Hepatocyte (in vitro differentiated cells): ENCODE data around the gene AGT. TPM values are rescaled to one million over a fixed set of nuclear protein-coding genes. Genes with fewer than 3 reads are reported as not detected.
A peak's percentile ranks its signal among the peaks of the same experiment; 100 is the strongest.

Experiments used
- DNase-seq: peaks from one replicate; pipeline ENCODE4 v3.0.0-alpha.2; 2016; ENCODE audit warnings: low spot score
- H2AFZ ChIP-seq: fragments of 200-600 bp; sonication (generic); 2 replicates; pipeline ENCODE4 v1.6.0; 2016; ENCODE audit warnings: antibody characterized with exemption, mild to moderate bottlenecking
- H3K27ac ChIP-seq: fragments of 200-600 bp; sonication (generic); 2 replicates; pipeline ENCODE4 v1.5.1; 2016; ENCODE audit warnings: mild to moderate bottlenecking
- H3K27me3 ChIP-seq: fragments of 200-600 bp; sonication (generic); 2 replicates; pipeline ENCODE4 v1.6.1; 2016
- H3K36me3 ChIP-seq: fragments of 200-600 bp; sonication (generic); replicated peaks from 2 replicates; pipeline ENCODE4 v1.5.1; 2016; ENCODE audit warnings: low read depth; ENCODE audit not compliant: insufficient read depth
- H3K4me1 ChIP-seq: fragments of 200-600 bp; sonication (generic); 2 replicates; pipeline ENCODE4 v1.5.1; 2016; ENCODE audit warnings: mild to moderate bottlenecking, moderate library complexity; ENCODE audit not compliant: insufficient read depth
- H3K4me2 ChIP-seq: fragments of 200-600 bp; sonication (generic); 2 replicates; pipeline ENCODE4 v1.6.0; 2016
- H3K4me3 ChIP-seq: fragments of 200-600 bp; sonication (generic); 2 replicates; pipeline ENCODE4 v1.5.1; 2016; ENCODE audit warnings: mild to moderate bottlenecking
- H3K79me2 ChIP-seq: fragments of 200-600 bp; sonication (generic); 2 replicates; pipeline ENCODE4 v1.6.0; 2017; ENCODE audit warnings: mild to moderate bottlenecking
- H3K9me2 ChIP-seq: fragments of 200-600 bp; sonication (generic); replicated peaks from 2 replicates; pipeline ENCODE4 v1.6.0; 2017; ENCODE audit warnings: mild to moderate bottlenecking; ENCODE audit not compliant: insufficient read depth
- H3K9me3 ChIP-seq: fragments of 200-600 bp; sonication (generic); 2 replicates; pipeline ENCODE4 v1.5.1; 2016; ENCODE audit warnings: low read depth, mild to moderate bottlenecking
- H4K20me1 ChIP-seq: fragments of 200-600 bp; sonication (generic); 2 replicates; pipeline ENCODE4 v1.6.0; 2016; ENCODE audit warnings: mild to moderate bottlenecking; ENCODE audit not compliant: insufficient read depth, poor library complexity, severe bottlenecking
- CTCF ChIP-seq: fragments of 200-600 bp; sonication (generic); IDR thresholded peaks from 2 replicates; pipeline ENCODE4 v1.5.1; 2016; ENCODE audit warnings: antibody characterized with exemption, mild to moderate bottlenecking; ENCODE audit not compliant: poor library complexity
- EZH2 ChIP-seq: fragments of 200-600 bp; sonication (generic); IDR thresholded peaks from 2 replicates; pipeline ENCODE4 v1.6.1; 2016; ENCODE audit warnings: antibody characterized with exemption, mild to moderate bottlenecking, borderline replicate concordance
- EZH2phosphoT487 ChIP-seq: fragments of 200-600 bp; sonication (generic); IDR thresholded peaks from one replicate; pipeline ENCODE4 v1.6.1; 2018; ENCODE audit warnings: antibody characterized with exemption, mild to moderate bottlenecking, low read depth, moderate library complexity; ENCODE audit not compliant: unreplicated experiment, severe bottlenecking
- WGBS: methylation state at CpG from one replicate; pipeline ENCODE4 v1.1.6; 2016; ENCODE audit warnings: low lambda C conversion rate; ENCODE audit errors: missing lambda C conversion rate; 5-methylcytosine and 5-hydroxymethylcytosine counted together
- polyA plus RNA-seq: library from polyadenylated mRNA; unstranded; fragments of >200 nt; fragmentation: Nextera tagmentation; extraction: Ambion mirVana; gene quantifications from 2 replicates; pipeline ENCODE4 v1.2.1, GENCODE V29; 2016
- total RNA-seq: library from RNA; depleted of rRNA; stranded (reverse); fragments of >200 nt; gene quantifications from 2 replicates; pipeline ENCODE4 v1.2.3, GENCODE V29; 2014

AGT gene
- total and polyA plus RNA-seq, 2 experiments from 2014 or later: 476 to 583 TPM

GRCh38 chr1:230754796-230755195 lies 40.9 kb upstream of the AGT start:
- H3K4me3 ChIP-seq: no peak overlapping the region
- no peaks in the 10 kb centered on the region for H3K36me3 ChIP-seq
- 88% methylated on average over 3 of the region's 3 CpGs for WGBS
- H3K27ac ChIP-seq: no peak overlapping the region
- no peaks in the 10 kb centered on the region for H3K27me3 ChIP-seq
- no peaks in the 10 kb centered on the region for H4K20me1 ChIP-seq
- H3K4me1 ChIP-seq: peaks cover 48% of the 10 kb centered on the region
- no peak overlapping the region for H3K4me2 ChIP-seq
- H3K9me3 ChIP-seq: no peaks in the 10 kb centered on the region
- DNase-seq: no peak
- H2AFZ ChIP-seq: no peak overlapping the region
- TF ChIP-seq EZH2 (no peak), CTCF (no peak), EZH2phosphoT487 (no peak)
- H3K9me2 ChIP-seq: no peaks in the 10 kb centered on the region
- no peaks in the 10 kb centered on the region for H3K79me2 ChIP-seq

GRCh38 chr1:230753586-230754251 lies 39.8 kb upstream of the AGT start:
- peaks cover 46% of the 10 kb centered on the region for H3K4me1 ChIP-seq
- no peaks in the 10 kb centered on the region for H3K36me3 ChIP-seq
- no peak for TF ChIP-seq CTCF
- no peak for TF ChIP-seq EZH2phosphoT487
- TF ChIP-seq EZH2: no peak
- H3K79me2 ChIP-seq: no peaks in the 10 kb centered on the region
- peak overlapping the region; percentile 9 for H2AFZ ChIP-seq
- no peak overlapping the region for H3K4me3 ChIP-seq
- H3K9me2 ChIP-seq: no peaks in the 10 kb centered on the region
- no peaks in the 10 kb centered on the region for H3K9me3 ChIP-seq
- peak; percentile 70 for DNase-seq
- H3K27me3 ChIP-seq: no peaks in the 10 kb centered on the region
- H3K4me2 ChIP-seq: peak overlapping the region; percentile 45
- H3K27ac ChIP-seq: peak overlapping the region; percentile 63
- 41% methylated on average over 23 of the region's 24 CpGs for WGBS
- H4K20me1 ChIP-seq: no peaks in the 10 kb centered on the region

DNA sequence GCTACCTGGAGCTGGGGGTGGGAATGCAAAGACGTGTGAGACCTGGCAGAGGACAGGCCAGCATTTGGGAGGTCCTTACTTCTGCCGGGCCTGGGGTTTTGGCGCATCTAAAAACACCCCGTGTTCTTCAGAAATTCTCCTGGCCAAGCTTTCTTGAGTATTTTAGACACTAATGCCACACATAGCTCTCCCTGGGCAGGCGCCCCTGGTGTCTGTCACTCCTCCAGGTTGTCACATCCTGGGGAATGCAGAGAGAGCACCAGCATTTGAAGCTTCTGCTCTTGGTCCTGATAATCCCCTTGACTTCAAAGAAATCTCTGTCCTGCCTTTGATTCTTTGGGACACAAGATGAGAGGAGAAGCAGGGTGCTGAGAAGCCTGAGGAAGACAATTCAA lies 39.3 kb upstream of the AGT start:
- TF ChIP-seq EZH2 (no peak), CTCF (no peak), EZH2phosphoT487 (no peak)
- Histone ChIP-seq H3K27ac (peak overlapping the region; percentile 63), H3K36me3 (no peaks in the 10 kb centered on the region), H3K4me1 (peaks cover 47% of the 10 kb centered on the region), H3K9me3 (no peaks in the 10 kb centered on the region), H3K4me3 (no peak overlapping the region), H3K27me3 (no peaks in the 10 kb centered on the region), H2AFZ (peak overlapping the region; percentile 9), H3K79me2 (no peaks in the 10 kb centered on the region), H3K9me2 (no peaks in the 10 kb centered on the region), H3K4me2 (no peak overlapping the region), H4K20me1 (no peaks in the 10 kb centered on the region)
- DNase-seq: no peak
- WGBS: 80% methylated on average over 5 of the region's 5 CpGs
